HCEC 1CT (cell line): ENCODE data around the gene L3MBTL4.
"Not testable (repeated sequence)": the region's sequence is repeated elsewhere in the genome, so short reads cannot be mapped to it uniquely, and the experiment has no call there.

Experiments
- DNase-seq: peaks from one replicate; pipeline ENCODE4 v3.0.0-alpha.2; 2017

Gene L3MBTL4

DNA sequence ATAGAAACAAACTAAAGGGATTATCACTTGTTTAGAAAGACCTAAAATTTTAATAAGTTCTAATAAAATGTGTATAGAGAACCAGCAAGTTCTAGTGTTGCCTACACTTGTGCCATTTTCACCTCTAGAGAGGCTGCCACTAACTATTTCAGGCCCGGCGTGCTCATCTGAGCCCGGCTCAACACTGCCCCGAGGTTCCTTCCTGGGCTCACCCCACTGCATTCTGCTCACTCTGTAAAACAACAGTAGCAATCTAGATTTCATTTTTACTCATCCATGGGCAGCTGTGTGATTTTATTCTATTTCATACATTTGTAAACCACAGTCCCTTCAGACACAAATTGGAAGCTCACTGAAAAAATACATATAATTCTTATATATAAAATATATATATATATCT is 253.2 kb downstream of the L3MBTL4 start:
- DNase-seq = no peak

DNA sequence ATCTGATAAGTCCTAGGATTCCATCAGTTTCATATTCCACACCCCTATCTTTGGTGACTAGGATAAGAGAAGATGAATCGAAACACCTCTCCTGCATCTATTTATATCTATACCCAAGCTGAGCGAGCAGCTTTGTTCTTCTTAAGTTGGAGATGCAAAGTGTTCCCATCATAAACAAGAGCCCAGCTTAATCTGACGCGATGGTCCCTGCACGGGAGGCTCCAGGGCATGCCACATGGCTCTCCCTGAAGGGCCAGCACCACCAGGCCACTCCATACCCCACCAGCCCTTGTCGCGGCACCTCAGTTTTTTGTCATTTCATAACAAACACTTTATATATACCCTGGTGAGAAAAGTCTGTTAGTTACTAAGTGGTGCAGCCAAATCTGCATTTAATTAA is 255.3 kb downstream of the L3MBTL4 start:
- DNase-seq = no peak

DNA sequence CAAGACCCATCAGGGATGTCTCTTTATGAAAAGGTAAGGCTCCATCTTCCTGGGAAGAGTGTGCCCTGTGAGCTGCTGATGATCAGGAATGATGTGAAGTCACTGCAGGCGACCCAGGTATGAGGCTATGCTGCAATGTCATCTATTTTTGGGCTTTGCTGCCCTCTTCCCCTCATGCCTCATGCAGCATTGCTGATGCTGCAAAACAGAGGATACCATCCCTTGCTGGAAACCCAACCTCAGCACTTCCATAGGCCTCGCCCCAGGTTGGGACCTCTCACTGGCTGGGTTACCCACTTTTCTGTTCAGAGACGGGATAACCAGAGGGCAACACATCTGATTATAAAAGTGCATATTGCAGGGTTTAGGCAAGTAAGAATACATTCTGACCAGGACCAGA is 255.8 kb downstream of the L3MBTL4 start:
- DNase-seq = no peak

DNA sequence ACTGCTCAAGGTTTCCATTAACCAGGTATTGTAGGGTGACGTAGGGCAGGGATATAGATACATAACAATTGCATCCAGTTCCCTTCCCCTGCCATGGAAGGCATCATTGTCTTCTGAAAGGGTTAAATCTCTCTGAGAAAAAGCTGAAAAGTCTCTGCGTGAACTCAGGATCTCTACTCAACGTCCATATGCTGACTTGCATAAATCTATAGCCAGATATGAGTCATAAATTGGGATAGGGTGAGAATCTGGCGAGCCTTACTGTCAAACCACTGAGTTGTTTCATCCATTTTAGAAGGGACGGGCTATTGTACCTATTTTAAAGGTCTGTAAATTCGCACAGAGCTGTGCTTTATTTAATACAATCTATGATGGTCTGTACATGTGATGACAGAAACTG is 258.3 kb downstream of the L3MBTL4 start:
- no peak for DNase-seq

DNA sequence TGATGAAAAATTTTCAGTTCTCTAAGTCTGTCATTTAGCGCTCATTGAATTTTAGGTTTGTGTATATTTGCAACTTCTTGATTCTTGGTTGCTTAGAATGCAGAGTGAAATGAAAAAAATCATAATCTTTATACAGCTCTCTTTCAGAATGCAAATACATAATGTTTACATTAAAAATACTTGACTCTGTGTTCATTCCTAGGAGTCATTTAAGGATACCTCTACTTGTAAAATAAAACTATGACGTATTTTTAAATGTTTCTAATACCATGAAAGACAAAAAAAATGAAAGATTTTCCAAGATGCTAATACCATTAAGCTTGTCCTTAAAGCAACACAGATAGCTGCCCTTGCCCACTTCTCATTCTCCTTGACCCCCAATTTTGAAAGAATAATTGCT is 259.0 kb downstream of the L3MBTL4 start:
- DNase-seq = no peak

DNA sequence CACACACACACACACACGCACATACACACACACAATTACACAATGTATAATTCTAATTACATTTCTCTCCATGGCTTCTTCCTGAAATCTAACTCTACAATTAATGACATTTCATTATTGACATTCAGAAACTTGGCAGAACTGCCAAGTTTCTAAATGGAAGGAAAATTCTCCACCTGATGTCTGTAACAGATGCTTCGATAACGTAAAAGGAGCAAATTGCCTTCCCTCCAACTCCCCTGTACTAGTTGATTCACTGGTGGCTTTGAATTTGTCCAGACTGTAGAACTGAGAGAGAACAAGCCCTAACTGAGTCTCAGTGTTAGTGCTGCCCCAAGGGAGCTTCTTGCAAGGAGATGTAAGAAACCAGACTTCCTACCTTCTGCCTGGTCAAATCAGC is 264.3 kb downstream of the L3MBTL4 start:
- DNase-seq = no peak

DNA sequence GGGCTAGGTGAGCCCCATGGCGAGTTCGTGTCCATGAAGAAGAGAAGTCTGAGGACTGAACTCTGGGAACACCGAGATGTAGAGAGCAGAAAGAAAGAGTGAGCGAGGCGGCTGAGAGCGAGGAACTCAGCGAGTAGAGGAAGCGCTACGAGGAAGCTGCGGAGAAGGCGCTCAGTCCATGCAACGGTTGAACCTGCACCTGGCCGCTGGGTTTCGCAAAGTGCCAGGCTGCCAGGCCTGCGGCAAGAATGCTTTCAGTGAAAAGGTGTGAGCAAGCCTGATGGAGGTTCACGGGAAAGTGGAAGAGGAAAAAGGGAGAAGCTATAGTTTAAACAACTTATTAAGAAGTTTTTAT is 268.4 kb downstream of the L3MBTL4 start:
- DNase-seq = no peak

DNA sequence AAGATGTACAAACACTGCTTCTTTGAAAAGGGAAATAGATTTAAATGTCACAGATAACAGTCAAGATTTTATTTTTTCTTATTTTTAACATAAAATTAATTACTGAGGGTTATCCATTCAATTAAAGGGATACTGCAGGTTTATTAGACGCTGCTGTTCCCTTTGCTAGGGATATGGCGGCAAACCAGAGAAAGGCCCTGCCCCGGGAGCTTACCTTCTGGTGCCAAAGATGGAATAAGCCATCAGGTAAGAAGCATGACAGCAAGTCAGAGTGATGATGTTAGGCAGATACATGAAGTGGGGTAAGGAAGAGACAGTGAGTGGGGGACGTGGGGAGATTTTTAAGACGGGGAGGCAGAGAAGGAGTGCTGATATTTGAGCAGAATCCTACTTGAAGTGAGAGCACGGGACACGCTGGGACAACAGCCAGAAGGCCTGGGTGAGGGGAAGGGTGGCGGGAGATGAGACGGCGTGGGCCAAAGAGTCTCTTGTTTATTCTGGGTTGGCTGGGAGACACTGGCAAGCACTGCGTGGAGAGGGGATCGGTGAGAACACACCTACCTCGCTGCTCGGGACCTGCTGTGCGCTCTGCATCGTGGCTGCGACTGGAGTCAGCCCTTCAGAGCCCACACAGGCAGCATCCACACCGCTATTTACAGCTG is 268.9 kb downstream of the L3MBTL4 start:
- no peak for DNase-seq

DNA sequence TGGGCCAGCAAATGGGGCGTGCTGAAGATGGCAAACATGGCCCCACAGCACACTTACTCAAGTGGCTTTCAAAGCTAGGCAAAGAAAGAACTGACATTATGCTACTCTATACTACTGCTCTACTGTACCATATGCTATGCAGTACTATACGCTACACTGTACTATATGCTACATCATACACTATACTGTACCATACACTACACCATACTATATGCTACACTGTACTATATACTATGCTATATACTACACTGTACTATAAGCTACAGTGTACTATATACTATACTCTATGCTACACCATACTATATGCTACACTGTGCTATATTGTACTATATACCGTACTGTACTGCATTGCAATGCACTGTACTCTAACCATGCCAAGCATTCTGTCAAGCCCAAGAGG is 275.7 kb downstream of the L3MBTL4 start:
- DNase-seq = no peak

DNA sequence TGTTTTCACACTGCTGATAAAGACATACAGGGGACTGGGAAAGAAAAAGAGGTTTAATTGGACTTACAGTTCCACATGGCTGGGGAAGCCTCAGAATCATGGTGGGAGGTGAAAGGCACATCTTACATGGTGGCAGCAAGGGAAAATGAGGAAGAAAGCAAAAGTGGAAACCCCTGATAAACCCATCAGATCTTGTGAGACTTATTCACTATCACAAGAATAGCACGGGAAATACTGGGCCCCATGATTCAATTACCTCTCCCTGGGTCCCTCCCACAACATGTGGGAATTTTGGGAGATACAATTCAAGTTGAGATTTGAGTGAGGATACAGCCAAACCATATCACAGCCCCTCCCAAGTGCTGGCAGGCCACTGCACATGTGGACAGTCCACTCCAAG is 278.8 kb downstream of the L3MBTL4 start:
- DNase-seq = not testable (repeated sequence)

DNA sequence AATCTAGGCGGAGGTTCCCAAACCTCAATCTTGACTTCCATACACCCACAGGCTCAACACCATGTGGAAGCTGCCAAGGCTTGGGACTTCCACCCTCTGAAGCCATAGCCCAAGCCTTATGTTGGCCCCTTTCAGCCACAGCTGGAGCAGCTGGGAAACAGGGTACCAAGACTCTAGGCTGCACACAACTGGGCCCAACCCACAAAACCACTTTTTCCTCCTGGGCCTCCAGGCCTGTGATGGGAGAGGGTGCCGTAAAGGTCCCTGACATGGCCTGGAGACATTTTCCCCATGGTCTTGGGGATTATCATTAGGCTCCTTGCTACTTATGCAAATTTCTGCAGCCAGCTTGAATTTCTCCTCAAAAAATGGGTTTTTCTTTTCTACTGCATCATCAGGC is 279.7 kb downstream of the L3MBTL4 start:
- not testable (repeated sequence) for DNase-seq

DNA sequence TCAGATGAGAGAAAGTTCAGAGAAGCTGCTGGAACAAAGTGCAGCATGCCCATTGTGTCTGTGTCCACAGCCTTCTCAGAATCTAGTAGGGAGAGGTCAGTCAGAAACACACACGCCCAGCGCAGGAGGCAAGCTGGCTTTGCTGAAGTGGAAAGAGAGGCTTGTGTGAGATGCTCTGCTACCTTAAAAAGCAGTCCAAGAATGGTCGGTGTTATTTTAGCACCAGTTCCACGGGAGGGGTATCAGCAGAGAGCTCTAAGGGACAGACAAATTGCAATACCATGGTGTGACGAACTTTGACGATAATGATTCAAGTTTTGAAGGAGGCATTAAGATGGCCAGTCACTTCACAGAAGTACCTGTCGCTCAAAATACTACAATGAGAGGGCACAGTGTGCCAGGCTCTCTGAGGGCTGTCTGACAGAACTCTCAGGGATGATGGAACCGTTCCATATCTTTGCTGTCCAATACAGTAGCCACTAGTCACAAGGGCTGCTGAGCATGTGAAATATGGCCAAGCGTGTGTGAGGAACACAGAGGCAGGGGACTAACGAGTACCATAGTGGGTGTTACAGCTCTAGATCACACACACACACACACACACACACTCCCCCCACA is 281.9 kb downstream of the L3MBTL4 start:
- no peak for DNase-seq

DNA sequence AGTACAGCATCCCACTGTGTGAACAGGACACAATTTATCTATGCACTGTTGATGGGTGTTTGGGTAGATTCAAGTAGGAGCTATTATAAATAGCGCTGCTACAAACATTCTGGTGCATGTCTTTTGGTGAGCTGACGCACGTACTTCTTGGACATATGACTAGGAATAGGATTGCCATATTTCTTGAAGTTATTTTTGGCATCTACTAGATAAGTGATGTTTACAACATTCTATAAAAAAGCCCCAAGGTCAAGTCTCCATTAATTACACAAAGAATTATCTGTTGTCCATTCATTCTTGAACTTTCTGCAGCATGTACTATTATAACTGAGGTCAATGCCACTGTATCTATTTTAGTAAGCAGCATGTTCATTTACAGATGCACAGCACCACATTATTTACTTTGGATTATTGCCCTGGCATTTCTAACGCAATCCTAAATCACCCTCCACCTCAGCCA is 293.9 kb downstream of the L3MBTL4 start:
- DNase-seq = no peak

DNA sequence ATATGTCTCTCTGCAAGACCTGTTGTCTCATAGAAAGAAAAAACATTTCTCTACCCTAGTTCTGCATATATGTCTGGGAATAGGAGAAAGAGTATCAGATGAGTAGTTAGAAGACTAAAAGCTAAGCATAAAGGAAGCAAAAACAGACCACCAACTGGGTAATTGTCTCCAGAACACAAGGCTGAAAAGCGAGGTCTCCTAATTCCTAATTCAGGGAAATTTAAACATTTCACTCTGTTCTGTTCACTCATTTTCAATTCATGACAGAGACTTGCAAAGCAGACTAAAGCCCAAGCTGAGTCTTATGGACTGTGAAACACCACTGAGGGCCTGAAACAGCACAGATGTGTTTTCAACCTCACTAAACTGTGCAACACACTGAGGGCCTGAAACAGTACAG is 294.9 kb downstream of the L3MBTL4 start:
- DNase-seq = no peak

DNA sequence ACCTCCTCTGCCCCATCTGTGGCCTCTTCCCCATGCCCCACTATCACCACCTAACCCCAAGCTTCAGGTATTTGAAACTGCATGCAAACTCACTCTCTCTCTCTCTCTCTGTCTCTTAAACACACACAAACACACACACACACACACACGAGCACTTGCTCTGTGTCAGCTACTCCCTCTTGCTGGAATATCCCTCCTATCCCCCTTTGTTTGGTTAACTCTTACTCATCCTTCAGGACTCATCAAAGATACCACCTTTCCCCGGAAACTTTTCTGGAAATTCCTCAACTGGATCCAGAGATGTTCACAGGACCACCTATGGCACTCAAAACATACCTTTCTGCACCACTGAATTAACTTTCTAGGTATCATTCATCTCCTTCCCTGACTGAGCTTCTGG is 296.6 kb downstream of the L3MBTL4 start:
- no peak for DNase-seq

DNA sequence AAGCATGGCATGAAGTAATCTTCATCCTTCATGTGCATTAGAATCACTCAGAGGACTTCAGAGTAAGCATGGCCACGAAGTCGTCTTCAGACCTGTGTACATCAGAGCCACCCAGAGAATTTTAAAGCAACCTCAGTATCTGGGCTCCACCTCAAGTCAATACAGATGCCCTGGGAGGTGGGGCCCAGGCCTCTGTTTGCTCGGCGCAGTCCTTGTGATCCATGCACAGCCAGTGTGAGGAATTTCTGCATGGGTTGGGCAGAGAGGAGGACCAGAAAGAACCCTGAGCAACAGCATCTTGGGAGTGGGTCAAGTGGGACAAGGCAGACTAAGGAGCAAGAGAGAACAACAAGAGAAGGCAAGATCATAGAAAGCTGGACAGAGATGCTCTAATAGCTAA is 299.0 kb downstream of the L3MBTL4 start:
- no peak for DNase-seq

DNA sequence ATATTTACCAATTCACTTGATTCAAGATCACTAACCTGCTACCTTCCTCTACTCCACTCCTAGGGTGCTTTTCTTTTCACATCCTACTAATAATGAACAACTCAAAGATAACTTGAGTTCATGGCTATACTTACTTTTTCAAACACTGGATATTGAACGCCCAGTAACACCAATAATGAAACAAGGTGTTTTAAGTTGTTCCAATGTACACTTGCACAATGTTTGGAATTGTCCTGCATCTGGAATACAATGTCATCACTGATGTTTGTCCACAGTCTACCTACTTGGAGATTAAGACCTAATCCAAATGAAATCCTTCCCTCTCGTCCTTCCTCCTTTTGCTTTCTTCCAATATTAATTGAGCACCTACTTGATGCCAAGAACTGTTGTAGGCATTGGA is 301.1 kb downstream of the L3MBTL4 start:
- DNase-seq = no peak

DNA sequence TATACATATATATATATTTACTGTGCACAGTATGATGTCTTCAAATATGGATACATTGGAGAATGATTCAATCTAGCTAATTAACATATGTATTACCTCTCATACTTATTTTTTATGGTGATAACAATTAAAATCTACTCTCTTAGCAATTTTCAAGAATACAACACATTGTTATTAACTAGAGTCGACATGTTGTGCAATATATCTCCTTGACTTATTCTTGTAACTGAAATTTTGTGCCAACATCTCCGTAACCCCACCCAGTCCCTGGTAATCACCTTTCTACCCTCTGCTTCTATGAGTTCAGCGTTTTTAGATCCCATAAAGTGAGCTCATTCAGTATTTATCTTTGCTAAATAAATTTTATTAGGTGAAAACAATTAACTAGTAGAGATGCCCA is 303.0 kb downstream of the L3MBTL4 start:
- no peak for DNase-seq

DNA sequence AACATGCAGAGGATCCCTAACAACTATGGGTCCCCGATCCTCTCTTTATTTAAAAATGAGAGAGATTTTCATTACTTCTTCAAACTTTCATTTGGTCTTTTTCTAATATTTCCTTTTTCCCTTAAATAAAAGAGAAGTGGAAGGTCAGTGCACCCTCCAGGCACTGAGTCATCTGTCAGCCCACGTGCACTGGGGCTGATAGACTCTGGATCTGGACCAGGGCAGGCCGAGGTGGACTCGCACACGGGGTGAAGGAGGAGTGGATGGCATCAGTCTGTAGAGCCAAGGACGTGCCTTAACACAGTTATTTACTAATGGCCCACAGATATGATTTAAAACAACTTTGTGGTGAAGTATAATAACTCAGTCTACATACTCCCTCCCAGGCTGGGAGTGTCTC is 305.0 kb downstream of the L3MBTL4 start:
- DNase-seq = no peak

DNA sequence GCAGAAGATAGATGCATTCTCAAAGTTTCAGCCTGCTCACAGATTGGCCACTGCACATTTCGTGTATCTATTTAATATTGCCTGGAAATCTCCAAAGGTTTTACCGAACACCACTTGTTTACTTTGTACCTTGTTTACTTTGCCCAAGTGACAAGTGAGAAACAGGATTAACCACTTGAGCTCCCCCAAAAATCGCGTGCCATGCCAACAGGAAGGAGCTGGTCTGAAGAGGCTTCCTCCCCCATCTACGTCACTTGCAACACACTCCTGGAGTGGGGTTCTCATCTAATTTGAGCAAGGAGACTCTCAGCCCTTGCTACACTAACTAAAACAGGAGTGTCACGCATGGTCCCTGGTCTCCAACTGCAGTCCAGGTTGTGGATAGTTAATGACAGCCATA is 306.9 kb downstream of the L3MBTL4 start:
- DNase-seq = no peak

DNA sequence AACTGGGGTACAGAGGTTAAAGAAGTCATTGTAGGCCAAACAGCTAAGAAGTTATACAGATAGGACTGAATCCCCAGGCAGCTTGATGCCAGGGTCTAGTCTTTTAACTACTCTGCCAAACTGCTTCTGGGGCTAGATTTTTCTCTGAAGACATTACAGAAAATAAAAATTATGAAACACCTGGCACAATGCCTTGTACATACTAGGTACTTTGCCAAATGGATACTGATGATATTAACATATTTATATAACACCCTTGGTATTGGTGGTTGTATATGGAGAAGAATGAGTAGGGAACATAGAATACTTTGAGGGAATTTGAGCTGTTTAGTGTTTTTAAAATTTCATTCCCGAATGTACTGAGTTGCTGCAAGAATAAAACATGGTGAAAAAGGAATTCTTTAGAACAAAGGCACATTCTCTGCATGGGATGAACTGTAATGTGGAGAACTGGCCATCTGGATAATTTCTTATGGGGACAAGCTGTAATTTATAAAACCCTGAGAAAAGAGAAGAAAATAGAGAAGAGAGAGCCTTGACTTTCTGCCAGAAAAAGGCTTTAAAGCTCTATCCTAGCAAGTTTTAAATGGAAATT is 308.5 kb downstream of the L3MBTL4 start:
- DNase-seq = no peak

DNA sequence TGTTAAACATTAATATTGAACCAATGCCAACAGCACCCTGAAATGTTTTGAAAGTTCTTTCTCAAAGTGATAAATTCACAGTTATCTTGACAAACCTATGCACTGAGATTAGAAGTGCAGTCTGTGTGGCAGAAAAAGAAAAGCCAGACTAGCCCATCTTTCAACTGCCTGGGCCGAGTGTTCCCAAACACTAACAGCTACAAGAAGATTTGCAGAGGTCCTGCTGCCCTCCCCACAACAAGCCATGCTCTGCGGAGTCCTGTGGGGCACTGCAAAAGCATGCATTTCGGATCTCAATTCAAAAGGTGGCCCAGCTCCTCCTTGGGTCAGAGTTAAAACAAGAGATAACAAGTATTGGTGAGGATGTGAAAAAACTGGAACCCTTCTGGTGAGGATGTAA is 311.0 kb downstream of the L3MBTL4 start:
- no peak for DNase-seq

DNA sequence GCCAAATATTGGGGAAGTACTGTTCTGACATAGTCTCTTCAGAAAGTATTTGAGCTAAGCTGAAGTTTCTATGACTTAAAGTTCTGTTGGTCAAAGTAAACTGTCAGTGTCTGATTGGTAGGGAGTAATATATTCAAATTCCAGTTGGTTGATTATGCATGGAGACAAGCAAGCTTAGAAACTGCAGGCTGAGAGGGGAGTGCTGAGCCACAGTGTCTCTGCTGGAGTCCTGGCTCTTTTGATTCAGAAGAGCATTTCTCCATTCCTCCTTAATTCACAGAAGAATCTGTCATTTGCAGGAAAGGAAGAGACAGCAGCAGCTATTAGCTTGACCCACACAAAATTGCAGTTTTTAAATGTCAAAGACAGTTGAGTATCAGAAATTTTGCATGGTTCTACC is 318.0 kb downstream of the L3MBTL4 start:
- DNase-seq = no peak

DNA sequence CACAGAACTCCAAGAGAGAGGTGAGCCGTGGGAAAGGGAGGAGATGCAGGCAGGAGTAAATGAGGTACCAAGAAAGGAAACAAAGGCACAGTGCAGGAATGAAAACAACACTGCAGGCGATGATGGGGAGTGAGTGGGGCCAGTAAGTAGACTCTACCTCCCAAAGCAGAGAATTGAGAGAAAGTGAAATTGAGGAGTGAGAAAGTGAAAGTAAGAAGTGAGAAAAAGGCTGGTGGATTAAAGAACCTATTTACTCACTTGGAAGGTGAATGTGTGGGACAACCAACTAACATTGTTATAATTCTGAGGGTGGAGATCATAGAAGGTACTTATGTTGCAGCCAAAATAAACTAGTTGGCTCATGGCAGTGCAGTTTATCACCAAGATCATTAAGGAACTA is 326.3 kb downstream of the L3MBTL4 start:
- DNase-seq = no peak

DNA sequence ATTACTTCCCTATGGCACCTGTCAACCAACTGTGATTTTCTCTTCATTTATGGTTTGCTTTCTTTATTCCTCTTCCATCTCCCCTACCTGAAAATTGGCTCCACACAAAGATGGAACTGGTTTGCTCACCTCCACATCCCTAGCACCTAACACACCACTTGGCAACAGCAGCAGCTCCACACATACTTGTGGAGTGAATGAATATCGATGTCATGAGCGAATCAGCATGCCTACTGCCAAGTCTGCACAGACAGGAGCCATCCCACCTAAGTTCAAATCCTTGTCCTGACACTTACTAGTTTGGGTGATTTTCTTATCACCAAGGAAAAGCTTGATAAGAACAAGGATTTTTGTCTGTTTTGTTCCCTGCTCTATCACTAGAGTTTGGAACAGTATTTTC is 328.0 kb downstream of the L3MBTL4 start:
- DNase-seq = no peak
